MM.1S (cell line): ENCODE data around the gene PDGFRB.

Source experiments
- DNase-seq: peaks from one replicate; pipeline ENCODE4 v3.0.0-alpha.2; 2015
- H2AFZ ChIP-seq: fragments of 300-600 bp; sonication (generic); 2 replicates; pipeline ENCODE4 v1.6.0; 2016; ENCODE audit warnings: antibody characterized with exemption, low read length
- H3F3A ChIP-seq: fragments of 300-600 bp; sonication (generic); 2 replicates; pipeline ENCODE4 v1.6.1; 2016; ENCODE audit warnings: mild to moderate bottlenecking, antibody characterized with exemption, low read length, moderate library complexity, mixed read lengths; ENCODE audit not compliant: insufficient read depth
- H3K27ac ChIP-seq: fragments of 300-600 bp; sonication (generic); 2 replicates; pipeline ENCODE4 v1.5.1; 2016; ENCODE audit warnings: mild to moderate bottlenecking, low read length
- H3K27me3 ChIP-seq: fragments of 300-600 bp; sonication (generic); replicated peaks from 2 replicates; pipeline ENCODE4 v1.6.0; 2016; ENCODE audit warnings: low read length; ENCODE audit not compliant: insufficient read depth
- H3K36me3 ChIP-seq: fragments of 300-600 bp; sonication (generic); replicated peaks from 2 replicates; pipeline ENCODE4 v1.6.1; 2016; ENCODE audit warnings: mild to moderate bottlenecking, low read length, mixed read lengths; ENCODE audit not compliant: insufficient read depth
- H3K4me1 ChIP-seq: fragments of 300-600 bp; sonication (generic); 2 replicates; pipeline ENCODE4 v1.6.1; 2016; ENCODE audit warnings: low read length, mixed read lengths
- H3K4me2 ChIP-seq: fragments of 300-600 bp; sonication (generic); 2 replicates; pipeline ENCODE4 v1.6.0; 2016; ENCODE audit warnings: low read depth, low read length
- H3K4me3 ChIP-seq: fragments of 300-600 bp; sonication (generic); 2 replicates; pipeline ENCODE4 v1.5.1; 2016; ENCODE audit warnings: low read length, mixed read lengths
- H3K79me2 ChIP-seq: fragments of 300-600 bp; sonication (generic); 2 replicates; pipeline ENCODE4 v1.6.1; 2016; ENCODE audit warnings: mixed run types, low read length, mixed read lengths
- H3K9ac ChIP-seq: fragments of 300-600 bp; sonication (generic); 2 replicates; pipeline ENCODE4 v1.6.1; 2016; ENCODE audit warnings: low read length, mixed read lengths
- H3K9me2 ChIP-seq: fragments of 300-600 bp; sonication (generic); replicated peaks from 2 replicates; pipeline ENCODE4 v1.6.1; 2016; ENCODE audit warnings: mild to moderate bottlenecking, low read length, mixed read lengths; ENCODE audit not compliant: insufficient read depth
- H3K9me3 ChIP-seq: fragments of 300-600 bp; sonication (generic); replicated peaks from 2 replicates; pipeline ENCODE4 v1.6.1; 2016; ENCODE audit warnings: mild to moderate bottlenecking, low read length, mixed read lengths; ENCODE audit not compliant: insufficient read depth
- H4K20me1 ChIP-seq: fragments of 300-600 bp; sonication (generic); 2 replicates; pipeline ENCODE4 v1.6.1; 2016; ENCODE audit warnings: mild to moderate bottlenecking, low read length, moderate library complexity, mixed read lengths; ENCODE audit not compliant: insufficient read depth
- EZH2 ChIP-seq: fragments of 300-600 bp; sonication (generic); optimal IDR thresholded peaks from 2 replicates; pipeline ENCODE3; 2017; ENCODE audit warnings: low read depth, mild to moderate bottlenecking, antibody characterized with exemption, low read length, mixed read lengths
- EZH2phosphoT487 ChIP-seq: fragments of 300-600 bp; sonication (generic); IDR thresholded peaks from 2 replicates; pipeline ENCODE4 v1.6.1; 2018; ENCODE audit warnings: antibody characterized with exemption, low read length
- TF ChIP-seq, protein P1 (sequence below): fragments of 300-600 bp; sonication (generic); IDR thresholded peaks from 2 replicates; pipeline ENCODE4 v1.5.1; 2016; ENCODE audit warnings: antibody characterized with exemption, low read length, mixed read lengths

PDGFRB gene

DNA sequence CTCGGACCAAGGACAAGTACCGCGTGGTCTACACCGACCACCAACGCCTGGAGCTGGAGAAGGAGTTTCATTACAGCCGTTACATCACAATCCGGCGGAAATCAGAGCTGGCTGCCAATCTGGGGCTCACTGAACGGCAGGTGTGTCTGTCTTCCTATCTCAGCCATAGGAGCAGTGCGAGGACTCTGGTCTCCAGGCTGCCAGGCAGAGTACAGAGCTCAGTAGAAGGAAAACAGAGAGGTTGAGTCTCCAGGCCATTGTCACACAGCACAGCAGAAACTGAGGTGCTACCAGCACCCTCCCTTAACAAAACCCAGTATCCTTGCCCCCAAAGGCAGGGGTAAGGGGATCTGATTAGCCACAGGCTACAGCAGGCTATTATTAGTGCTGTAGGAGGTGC is 27.1 kb upstream of the PDGFRB start:
- Histone ChIP-seq H3K36me3 (no peaks in the 10 kb centered on the region), H3K9me2 (no peaks in the 10 kb centered on the region), H3K4me3 (no peak overlapping the region), H4K20me1 (no peaks in the 10 kb centered on the region), H3K9me3 (no peaks in the 10 kb centered on the region), H3K27me3 (no peaks in the 10 kb centered on the region), H3K9ac (no peak overlapping the region), H3K4me2 (no peak overlapping the region), H3K79me2 (no peaks in the 10 kb centered on the region), H2AFZ (no peak overlapping the region), H3F3A (no peaks in the 10 kb centered on the region), H3K27ac (no peak overlapping the region), H3K4me1 (no peaks in the 10 kb centered on the region)
- TF ChIP-seq EZH2 (no peak), EZH2phosphoT487 (no peak)
- TF ChIP-seq, protein P1, sequence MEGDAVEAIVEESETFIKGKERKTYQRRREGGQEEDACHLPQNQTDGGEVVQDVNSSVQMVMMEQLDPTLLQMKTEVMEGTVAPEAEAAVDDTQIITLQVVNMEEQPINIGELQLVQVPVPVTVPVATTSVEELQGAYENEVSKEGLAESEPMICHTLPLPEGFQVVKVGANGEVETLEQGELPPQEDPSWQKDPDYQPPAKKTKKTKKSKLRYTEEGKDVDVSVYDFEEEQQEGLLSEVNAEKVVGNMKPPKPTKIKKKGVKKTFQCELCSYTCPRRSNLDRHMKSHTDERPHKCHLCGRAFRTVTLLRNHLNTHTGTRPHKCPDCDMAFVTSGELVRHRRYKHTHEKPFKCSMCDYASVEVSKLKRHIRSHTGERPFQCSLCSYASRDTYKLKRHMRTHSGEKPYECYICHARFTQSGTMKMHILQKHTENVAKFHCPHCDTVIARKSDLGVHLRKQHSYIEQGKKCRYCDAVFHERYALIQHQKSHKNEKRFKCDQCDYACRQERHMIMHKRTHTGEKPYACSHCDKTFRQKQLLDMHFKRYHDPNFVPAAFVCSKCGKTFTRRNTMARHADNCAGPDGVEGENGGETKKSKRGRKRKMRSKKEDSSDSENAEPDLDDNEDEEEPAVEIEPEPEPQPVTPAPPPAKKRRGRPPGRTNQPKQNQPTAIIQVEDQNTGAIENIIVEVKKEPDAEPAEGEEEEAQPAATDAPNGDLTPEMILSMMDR = no peak
- DNase-seq = no peak

DNA sequence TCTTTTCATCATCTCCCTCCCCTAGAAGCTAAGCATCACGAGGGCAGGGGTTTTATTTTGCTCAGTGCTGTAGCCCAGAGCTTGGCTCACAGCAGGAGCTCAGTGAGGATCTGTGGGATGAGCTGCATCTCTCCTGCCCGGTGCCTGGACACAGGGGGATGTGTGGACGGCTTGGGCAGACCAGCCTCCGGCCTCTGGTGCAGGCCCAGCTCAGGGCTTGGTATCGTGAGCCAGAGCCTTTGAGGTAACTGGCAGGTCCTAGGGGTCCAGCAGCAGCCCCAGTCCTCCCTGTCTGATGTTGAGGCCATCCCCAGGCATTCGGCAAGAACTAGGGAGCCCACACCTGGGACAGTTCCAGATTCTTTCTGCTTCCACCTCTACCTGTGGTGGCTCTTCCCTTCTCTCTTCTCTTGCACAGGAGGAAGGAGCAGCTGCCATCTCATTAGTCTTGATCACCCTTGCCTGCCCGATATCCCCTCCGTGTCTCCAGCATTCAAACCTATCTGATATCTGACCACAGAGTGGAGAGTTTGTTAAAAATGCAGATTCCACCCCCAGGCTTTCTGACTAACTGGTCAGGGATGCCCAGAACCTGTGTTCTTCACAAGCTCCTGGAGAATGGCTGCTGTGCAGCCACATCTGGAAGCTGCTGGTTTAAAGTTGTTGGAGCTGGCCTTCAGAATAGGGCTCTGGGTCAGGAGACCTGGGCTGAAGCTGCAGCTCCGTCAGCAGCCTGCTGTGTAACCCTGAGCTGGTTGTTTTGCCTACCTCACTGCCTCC is 26.3 kb upstream of the PDGFRB start:
- no peak for DNase-seq
- H3K27me3 ChIP-seq = no peaks in the 10 kb centered on the region
- H2AFZ ChIP-seq = no peak overlapping the region
- no peaks in the 10 kb centered on the region for H3K4me1 ChIP-seq
- H3K4me2 ChIP-seq = no peak overlapping the region
- TF ChIP-seq EZH2 (no peak), EZH2phosphoT487 (no peak)
- TF ChIP-seq, protein P1 = no peak
- no peaks in the 10 kb centered on the region for H3F3A ChIP-seq
- no peak overlapping the region for H3K27ac ChIP-seq
- no peak overlapping the region for H3K4me3 ChIP-seq
- no peaks in the 10 kb centered on the region for H3K79me2 ChIP-seq
- H3K9me3 ChIP-seq = no peaks in the 10 kb centered on the region
- no peaks in the 10 kb centered on the region for H4K20me1 ChIP-seq
- no peaks in the 10 kb centered on the region for H3K9me2 ChIP-seq
- H3K36me3 ChIP-seq = no peaks in the 10 kb centered on the region
- H3K9ac ChIP-seq = no peak overlapping the region

DNA sequence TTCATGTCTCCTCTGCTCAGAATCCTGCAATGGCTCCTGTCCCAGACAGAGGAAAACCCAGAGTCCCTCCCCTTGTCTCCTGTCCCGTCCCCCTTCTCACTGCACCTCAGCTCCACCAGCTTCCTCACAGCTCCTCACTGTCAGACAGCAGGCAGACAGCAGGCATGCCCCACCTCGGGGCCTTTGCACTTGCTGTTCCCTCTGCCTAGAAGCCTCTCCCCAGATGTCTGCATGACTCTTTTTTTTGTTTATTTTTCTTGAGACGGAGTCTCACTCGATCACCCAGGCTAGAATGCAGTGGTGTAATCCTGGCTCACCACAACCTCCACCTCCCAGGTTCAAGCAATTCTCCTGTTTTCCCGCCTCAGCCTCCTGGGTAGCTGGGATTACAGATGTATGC is 25.4 kb upstream of the PDGFRB start:
- TF ChIP-seq, protein P1 = no peak
- TF ChIP-seq EZH2phosphoT487 = no peak
- TF ChIP-seq EZH2 = no peak
- Histone ChIP-seq H3K4me1 (no peaks in the 10 kb centered on the region), H3K36me3 (no peaks in the 10 kb centered on the region), H3F3A (no peaks in the 10 kb centered on the region), H3K27ac (no peak overlapping the region), H3K79me2 (no peaks in the 10 kb centered on the region), H3K9ac (no peak overlapping the region), H3K9me3 (no peaks in the 10 kb centered on the region), H4K20me1 (no peaks in the 10 kb centered on the region), H3K4me2 (no peak overlapping the region), H3K4me3 (no peak overlapping the region), H2AFZ (no peak overlapping the region), H3K9me2 (no peaks in the 10 kb centered on the region), H3K27me3 (no peaks in the 10 kb centered on the region)
- no peak for DNase-seq
